Stimulated activated CD4-positive, alpha-beta T cell treated with anti-CD3 and anti-CD28 coated beads, Interleukin-1b, Interleukin-23, amount 100 ng/mL, for 24 hours (primary cell): ENCODE data around the gene GOLM1.

ENCODE experiments used
- DNase-seq, 4 experiments: peaks; one replicate each; pipeline ENCODE4 v3.0.0-alpha.2; 2020; ENCODE audit warnings: low read depth in 4 of 4, low spot score in 1 of 4

GOLM1 gene

GRCh38 chr9:85994191-85994590 is 105.2 kb downstream of the GOLM1 start:
- DNase-seq, result no peak

DNA sequence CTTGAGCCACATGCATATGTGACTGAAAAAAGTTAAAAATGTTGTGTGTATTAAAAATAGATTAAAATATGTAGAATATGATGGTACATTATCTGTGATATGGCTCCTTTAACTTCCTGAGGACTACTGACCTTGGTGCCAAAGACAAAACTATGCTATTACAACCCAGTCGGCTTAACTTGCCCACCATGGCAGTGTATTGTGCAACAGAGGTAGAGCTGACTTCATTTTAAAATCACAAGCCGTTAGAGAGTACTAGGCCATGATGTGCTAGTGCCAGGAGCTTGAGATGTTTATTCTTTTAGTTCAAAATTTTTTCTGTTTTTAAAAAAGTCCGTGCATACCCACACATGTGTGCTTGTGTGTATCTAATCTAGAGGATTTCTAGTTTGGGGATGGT is 112.1 kb downstream of the GOLM1 start:
- DNase-seq, result no peak

DNA sequence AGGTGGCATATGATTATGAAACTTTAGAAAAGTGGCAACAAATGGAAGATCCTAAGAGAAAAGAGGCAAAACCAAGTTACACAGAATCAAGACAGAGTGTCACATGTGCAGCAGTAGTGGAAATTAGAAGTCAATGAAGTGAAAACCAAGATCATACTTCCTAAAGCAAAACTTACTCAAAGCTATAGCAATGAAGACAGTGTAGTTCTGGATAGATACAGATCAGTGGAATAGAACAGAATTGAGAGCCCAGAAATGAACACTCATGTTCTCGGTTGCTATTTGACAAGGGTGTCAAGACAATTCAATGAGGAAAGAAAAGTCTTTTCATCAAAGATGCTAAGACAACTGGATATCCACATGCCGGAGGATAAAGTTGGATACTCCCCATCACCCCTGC is 114.9 kb downstream of the GOLM1 start:
- DNase-seq, result no peak

- no peak for DNase-seq
Measured at GRCh38 chr9:85981369-85981768, 118.0 kb downstream of the GOLM1 start.

- DNase-seq, result no peak
Measured at GRCh38 chr9:85978496-85978895, 120.9 kb downstream of the GOLM1 start.
